Colonic mucosa (tissue), 4 donors: ENCODE measurements around the gene LRRTM4. TPM values are rescaled to one million over a fixed set of nuclear protein-coding genes. Genes with fewer than 3 reads are reported as not detected.

Experiments
- DNase-seq: peaks from one replicate; pipeline ENCODE4 v3.0.0-alpha.2; 2020
- H3K27ac ChIP-seq: fragments of 200-600 bp; one replicate; pipeline ENCODE4 v1.8.0; 2021
- H3K27me3 ChIP-seq: fragments of 200-600 bp; one replicate; pipeline ENCODE4 v1.8.0; 2021
- H3K36me3 ChIP-seq: fragments of 200-600 bp; one replicate; pipeline ENCODE4 v1.8.0; 2021
- H3K4me1 ChIP-seq: fragments of 200-600 bp; one replicate; pipeline ENCODE4 v1.8.0; 2021; ENCODE audit warnings: mild to moderate bottlenecking
- H3K4me3 ChIP-seq: fragments of 200-600 bp; one replicate; pipeline ENCODE4 v1.8.0; 2021
- H3K9ac ChIP-seq, 2 donors: one replicate each; pipeline ENCODE4 v1.7.0; 2013; ENCODE audit warnings: control low read depth in 2 of 2, low read depth in 2 of 2, low read length in 2 of 2
- H3K9me3 ChIP-seq: fragments of 200-600 bp; one replicate; pipeline ENCODE4 v1.8.0; 2021
- intact Hi-C: fragments of 100-400 bp; cut with DNase I; formaldehyde crosslinking; loops from one replicate; pipeline ENCODE4 v1.14.1; 2022
- total RNA-seq, 2 donors: library from RNA; stranded (reverse); fragmentation: NEBNext Ultra II Directional in 1 of 2; extraction: Animal tissue kit (Norgen Biotek cat#: 25700) in 1 of 2; gene quantifications; one replicate each; pipeline ENCODE4 v1.2.1, GENCODE V29; 2021
- TF ChIP-seq, protein P1 (sequence below): fragments of 200-600 bp; IDR thresholded peaks from one replicate; pipeline ENCODE4 v1.8.0; 2022; ENCODE audit warnings: antibody characterized with exemption, mild to moderate bottlenecking
- donor health status: healthy.
- donor health status: DM: no; HTN: no; CAD: no.
- donor health status: DM: no; HTN: no; CAD: no.

Gene LRRTM4
- total RNA-seq, 2 donors from 2014 or later = 0.32 TPM; not detected in 1

DNA sequence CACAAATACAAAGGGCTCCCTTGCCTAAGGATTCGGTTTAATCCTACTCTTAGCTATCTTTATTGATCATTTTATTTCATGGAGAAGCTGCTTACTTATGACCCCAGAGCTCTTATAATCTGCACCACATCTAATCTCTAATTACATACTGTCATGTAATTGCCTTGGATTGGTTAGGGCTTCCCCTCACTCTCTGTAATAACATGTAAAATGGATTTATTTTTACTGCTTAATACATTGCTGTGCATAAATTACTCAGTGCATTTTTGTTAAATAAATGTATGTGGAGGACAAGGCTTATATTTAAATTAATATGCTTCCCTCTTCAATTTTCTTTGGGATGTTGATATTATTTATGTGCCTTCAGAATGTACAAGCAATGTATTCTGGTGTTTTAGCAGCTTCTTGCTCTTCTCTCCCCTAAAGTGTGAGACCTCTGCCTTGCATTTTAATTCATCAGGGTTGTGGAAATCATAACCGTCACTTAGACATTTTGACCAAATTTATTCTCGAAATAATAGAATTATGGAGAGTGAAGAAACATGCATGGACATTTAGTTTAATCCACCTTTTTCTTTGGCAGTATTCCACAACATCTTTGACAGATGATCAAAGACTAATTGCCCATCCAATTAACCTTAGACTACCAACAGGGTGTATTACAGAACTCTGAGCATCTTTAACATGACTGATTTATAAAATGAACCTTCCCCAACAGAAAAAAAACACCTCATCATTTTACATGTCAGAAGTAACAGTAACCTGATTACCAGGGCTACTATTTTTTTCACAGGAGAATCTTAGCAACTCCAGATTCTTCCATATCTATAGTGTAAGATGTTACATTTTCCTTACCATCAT, 692.6 kb downstream of the LRRTM4 start:
- H3K27ac ChIP-seq = no peak overlapping the region
- TF ChIP-seq, protein P1, sequence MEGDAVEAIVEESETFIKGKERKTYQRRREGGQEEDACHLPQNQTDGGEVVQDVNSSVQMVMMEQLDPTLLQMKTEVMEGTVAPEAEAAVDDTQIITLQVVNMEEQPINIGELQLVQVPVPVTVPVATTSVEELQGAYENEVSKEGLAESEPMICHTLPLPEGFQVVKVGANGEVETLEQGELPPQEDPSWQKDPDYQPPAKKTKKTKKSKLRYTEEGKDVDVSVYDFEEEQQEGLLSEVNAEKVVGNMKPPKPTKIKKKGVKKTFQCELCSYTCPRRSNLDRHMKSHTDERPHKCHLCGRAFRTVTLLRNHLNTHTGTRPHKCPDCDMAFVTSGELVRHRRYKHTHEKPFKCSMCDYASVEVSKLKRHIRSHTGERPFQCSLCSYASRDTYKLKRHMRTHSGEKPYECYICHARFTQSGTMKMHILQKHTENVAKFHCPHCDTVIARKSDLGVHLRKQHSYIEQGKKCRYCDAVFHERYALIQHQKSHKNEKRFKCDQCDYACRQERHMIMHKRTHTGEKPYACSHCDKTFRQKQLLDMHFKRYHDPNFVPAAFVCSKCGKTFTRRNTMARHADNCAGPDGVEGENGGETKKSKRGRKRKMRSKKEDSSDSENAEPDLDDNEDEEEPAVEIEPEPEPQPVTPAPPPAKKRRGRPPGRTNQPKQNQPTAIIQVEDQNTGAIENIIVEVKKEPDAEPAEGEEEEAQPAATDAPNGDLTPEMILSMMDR = no peak
- H3K4me3 ChIP-seq = no peak overlapping the region
- H3K27me3 ChIP-seq = no peaks in the 10 kb centered on the region
- no peaks in the 10 kb centered on the region for H3K36me3 ChIP-seq
- H3K4me1 ChIP-seq = no peaks in the 10 kb centered on the region
- no peaks in the 10 kb centered on the region for H3K9me3 ChIP-seq
- intact Hi-C loops = no loop called here
- no peak overlapping the region for H3K9ac ChIP-seq
- DNase-seq = no peak

DNA sequence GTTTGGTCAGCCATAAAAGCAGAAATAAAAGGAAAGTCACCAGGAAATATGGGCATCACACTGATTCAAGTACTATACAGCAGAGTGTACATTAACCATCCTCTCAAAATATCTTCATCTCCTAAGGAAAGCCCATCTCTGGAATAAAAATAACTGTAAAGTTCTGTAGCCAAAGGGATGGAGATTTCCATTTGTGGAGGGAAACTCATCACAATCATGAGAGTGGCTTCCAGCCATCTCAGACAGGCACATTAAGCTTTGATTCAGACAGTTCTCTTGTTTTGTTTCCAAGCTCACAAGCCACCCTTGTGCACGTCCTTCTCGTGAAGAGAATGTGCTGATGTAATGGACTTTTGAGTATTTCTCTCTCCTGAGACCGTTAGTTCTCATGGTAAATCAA, 695.5 kb downstream of the LRRTM4 start:
- TF ChIP-seq, protein P1 = no peak
- H3K36me3 ChIP-seq = no peaks in the 10 kb centered on the region
- H3K27me3 ChIP-seq = no peaks in the 10 kb centered on the region
- no peaks in the 10 kb centered on the region for H3K4me1 ChIP-seq
- H3K9me3 ChIP-seq = no peaks in the 10 kb centered on the region
- no peak overlapping the region for H3K27ac ChIP-seq
- no peak overlapping the region for H3K4me3 ChIP-seq
- intact Hi-C loops = no loop called here
- no peak overlapping the region for H3K9ac ChIP-seq
- no peak for DNase-seq

DNA sequence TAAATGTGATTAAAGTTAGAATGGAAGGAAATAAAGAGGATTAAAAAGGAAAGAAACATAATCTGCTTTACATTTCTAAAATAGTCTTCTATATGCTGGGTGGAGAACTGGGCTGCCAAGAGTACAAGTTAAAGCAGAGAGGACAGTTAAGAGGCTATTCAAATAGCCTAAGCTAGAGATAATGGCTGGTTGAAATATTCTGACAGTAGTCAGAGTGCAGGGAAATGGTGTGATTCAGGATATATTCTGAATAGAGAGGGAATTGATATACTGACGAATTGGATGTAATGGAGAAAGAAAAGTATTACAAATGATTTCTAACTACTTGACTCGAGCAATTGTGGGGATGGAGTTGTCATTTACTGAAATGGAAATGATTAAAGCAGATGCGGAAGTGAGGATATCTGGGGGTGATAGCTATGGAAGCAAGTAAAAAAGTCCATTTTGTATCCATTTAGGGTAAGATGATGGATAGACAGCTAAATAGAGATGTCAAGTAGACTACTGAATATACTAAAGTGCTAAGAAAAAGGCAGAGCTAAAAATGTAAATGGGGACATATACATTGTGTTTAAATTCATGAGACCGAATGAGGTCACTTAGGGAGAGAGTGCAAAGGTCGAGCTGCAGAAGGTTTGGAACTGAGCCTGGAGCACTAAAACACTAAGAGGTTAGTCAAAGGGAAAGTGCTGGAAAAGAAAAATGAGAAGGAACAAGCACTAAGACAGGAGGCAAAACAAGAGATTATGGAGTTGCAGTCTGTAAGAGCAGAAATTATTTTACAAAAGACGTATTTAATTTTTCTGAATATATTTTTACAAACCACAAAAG, 696.8 kb downstream of the LRRTM4 start:
- Histone ChIP-seq H3K9me3 (no peaks in the 10 kb centered on the region), H3K27ac (no peak overlapping the region), H3K4me1 (no peaks in the 10 kb centered on the region), H3K27me3 (no peaks in the 10 kb centered on the region), H3K9ac (no peak overlapping the region), H3K4me3 (no peak overlapping the region), H3K36me3 (no peaks in the 10 kb centered on the region)
- DNase-seq = peak; percentile 53
- TF ChIP-seq, protein P1 = no peak
- intact Hi-C loops = no loop called here

DNA sequence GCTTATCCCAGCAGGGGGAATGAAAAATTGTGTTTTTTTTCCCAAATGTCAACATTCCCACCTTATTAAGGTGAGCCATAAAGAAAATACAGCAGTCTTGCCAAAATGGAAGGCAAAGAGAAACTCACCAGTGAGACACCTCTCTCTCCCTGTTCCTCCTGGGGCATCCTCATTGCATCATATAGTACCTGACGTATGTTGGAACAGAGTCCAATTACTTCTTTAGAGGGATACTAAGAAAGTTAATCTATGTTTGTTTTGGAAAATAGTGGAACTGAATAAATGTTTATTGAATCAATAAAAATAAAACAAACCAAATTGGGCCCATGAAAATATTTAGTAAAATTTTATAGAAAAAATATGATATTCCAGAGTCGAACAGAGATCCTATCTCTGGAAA, 700.4 kb downstream of the LRRTM4 start:
- no peaks in the 10 kb centered on the region for H3K27me3 ChIP-seq
- TF ChIP-seq, protein P1 = no peak
- intact Hi-C loops = no loop called here
- no peak overlapping the region for H3K9ac ChIP-seq
- no peaks in the 10 kb centered on the region for H3K4me1 ChIP-seq
- DNase-seq = no peak
- H3K27ac ChIP-seq = no peak overlapping the region
- no peaks in the 10 kb centered on the region for H3K36me3 ChIP-seq
- H3K4me3 ChIP-seq = no peak overlapping the region
- no peaks in the 10 kb centered on the region for H3K9me3 ChIP-seq

DNA sequence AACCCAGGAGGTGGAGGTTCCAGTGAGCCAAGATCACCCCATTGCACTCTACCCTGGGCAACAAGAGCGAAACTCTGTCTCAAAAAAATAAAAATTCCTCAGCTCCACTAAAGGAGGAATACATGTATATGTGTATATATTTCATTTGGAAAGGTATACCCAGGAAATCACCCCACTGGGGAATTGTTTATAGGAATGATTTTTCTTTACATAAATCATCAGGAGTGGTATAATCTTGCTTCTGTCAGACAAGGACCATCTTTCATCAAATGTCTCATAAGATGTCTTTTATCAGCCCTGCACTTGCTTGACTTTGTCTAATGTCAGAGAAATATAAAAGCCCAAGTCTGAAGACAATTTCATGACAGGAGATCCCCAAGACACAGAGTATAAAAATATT, 709.1 kb downstream of the LRRTM4 start:
- H3K27ac ChIP-seq = no peak overlapping the region
- no peak for DNase-seq
- intact Hi-C loops = no loop called here

More for the DNA sequence above, 709.1 kb downstream of the LRRTM4 start:
- Histone ChIP-seq H3K4me1 (no peaks in the 10 kb centered on the region), H3K4me3 (no peak overlapping the region), H3K9me3 (no peaks in the 10 kb centered on the region), H3K9ac (no peak overlapping the region), H3K27me3 (no peaks in the 10 kb centered on the region), H3K36me3 (no peaks in the 10 kb centered on the region)
- TF ChIP-seq, protein P1 = no peak
